Activated CD4-positive, alpha-beta T cell treated with anti-CD3 and anti-CD28 coated beads, Interleukin-2, amount 10 ng/mL, durations not matched to agents 24 days and 14 days (primary cell): Measurements from ENCODE around the gene SPTLC3. TPM values are rescaled to one million over a fixed set of nuclear protein-coding genes. Genes with fewer than 3 reads are reported as not detected.

Source experiments
- DNase-seq: peaks from one replicate; pipeline ENCODE4 v3.0.0; 2022
- H3K27ac Mint-ChIP-seq: one replicate; pipeline ENCODE4 v1.8.0; 2022; ENCODE audit warnings: mild to moderate bottlenecking, mixed read lengths
- H3K27me3 Mint-ChIP-seq: one replicate; pipeline ENCODE4 v1.8.0; 2022; ENCODE audit warnings: mixed read lengths
- H3K36me3 Mint-ChIP-seq: one replicate; pipeline ENCODE4 v1.8.0; 2022; ENCODE audit warnings: low read depth, mild to moderate bottlenecking, mixed read lengths
- H3K4me1 Mint-ChIP-seq: one replicate; pipeline ENCODE4 v1.8.0; 2021; ENCODE audit warnings: mixed read lengths
- H3K4me3 Mint-ChIP-seq: one replicate; pipeline ENCODE4 v1.8.0; 2022; ENCODE audit warnings: mild to moderate bottlenecking, moderate library complexity, mixed read lengths
- H3K9me3 Mint-ChIP-seq: one replicate; pipeline ENCODE4 v1.8.0; 2021; ENCODE audit warnings: mixed read lengths
- intact Hi-C: fragments of 100-400 bp; cut with micrococcal nuclease; formaldehyde crosslinking; loops from one replicate; pipeline ENCODE4 v1.15.1; 2023
- total RNA-seq: library from RNA; stranded (reverse); gene quantifications from 2 replicates; pipeline ENCODE4 v1.2.3, GENCODE V29; 2022

Gene SPTLC3
- total RNA-seq, 1 donor from 2014 or later, result 0.26 TPM

- H3K9me3 Mint-ChIP-seq, result no peaks in the 10 kb centered on the region
- no peak overlapping the region for H3K27ac Mint-ChIP-seq
- H3K27me3 Mint-ChIP-seq, result no peaks in the 10 kb centered on the region
- no peaks in the 10 kb centered on the region for H3K36me3 Mint-ChIP-seq
- H3K4me3 Mint-ChIP-seq, result no peak overlapping the region
- no peak for DNase-seq
- H3K4me1 Mint-ChIP-seq, result no peaks in the 10 kb centered on the region
- intact Hi-C loops, result no loop called here
These were observed 54.0 kb downstream of the SPTLC3 start for GRCh38 chr20:13062789-13063188.

GRCh38 chr20:13068336-13068735, 59.6 kb downstream of the SPTLC3 start:
- H3K4me3 Mint-ChIP-seq, result no peak overlapping the region
- no peaks in the 10 kb centered on the region for H3K36me3 Mint-ChIP-seq
- DNase-seq, result no peak
- H3K4me1 Mint-ChIP-seq, result no peaks in the 10 kb centered on the region
- no peaks in the 10 kb centered on the region for H3K27me3 Mint-ChIP-seq
- intact Hi-C loops, result no loop called here
- no peak overlapping the region for H3K27ac Mint-ChIP-seq
- no peaks in the 10 kb centered on the region for H3K9me3 Mint-ChIP-seq

GRCh38 chr20:13081877-13082276, 73.1 kb downstream of the SPTLC3 start:
- no peaks in the 10 kb centered on the region for H3K9me3 Mint-ChIP-seq
- no peaks in the 10 kb centered on the region for H3K27me3 Mint-ChIP-seq
- H3K4me1 Mint-ChIP-seq, result no peaks in the 10 kb centered on the region
- intact Hi-C loops, result no loop called here
- H3K27ac Mint-ChIP-seq, result no peak overlapping the region
- no peaks in the 10 kb centered on the region for H3K36me3 Mint-ChIP-seq
- H3K4me3 Mint-ChIP-seq, result no peak overlapping the region
- DNase-seq, result no peak

- Mint-ChIP-seq H3K27ac (no peak overlapping the region), H3K4me3 (no peak overlapping the region), H3K36me3 (no peaks in the 10 kb centered on the region), H3K9me3 (no peaks in the 10 kb centered on the region), H3K4me1 (no peaks in the 10 kb centered on the region), H3K27me3 (no peaks in the 10 kb centered on the region)
- no peak for DNase-seq
- intact Hi-C loops, result no loop called here
These were observed 73.6 kb downstream of the SPTLC3 start for GRCh38 chr20:13082378-13082777.

- Mint-ChIP-seq H3K27ac (no peak overlapping the region), H3K27me3 (no peaks in the 10 kb centered on the region), H3K4me1 (no peaks in the 10 kb centered on the region), H3K9me3 (no peaks in the 10 kb centered on the region), H3K36me3 (no peaks in the 10 kb centered on the region), H3K4me3 (no peak overlapping the region)
- DNase-seq, result no peak
- intact Hi-C loops, result no loop called here
These were observed 76.5 kb downstream of the SPTLC3 start for GRCh38 chr20:13085275-13085674.

GRCh38 chr20:13089950-13090469, 81.2 kb downstream of the SPTLC3 start:
- no peak overlapping the region for H3K4me3 Mint-ChIP-seq
- no peaks in the 10 kb centered on the region for H3K4me1 Mint-ChIP-seq
- no peak for DNase-seq
- intact Hi-C loops, result no loop called here
- no peaks in the 10 kb centered on the region for H3K36me3 Mint-ChIP-seq
- no peaks in the 10 kb centered on the region for H3K27me3 Mint-ChIP-seq
- no peaks in the 10 kb centered on the region for H3K9me3 Mint-ChIP-seq
- H3K27ac Mint-ChIP-seq, result no peak overlapping the region

- no peaks in the 10 kb centered on the region for H3K9me3 Mint-ChIP-seq
- no peaks in the 10 kb centered on the region for H3K4me1 Mint-ChIP-seq
- H3K27ac Mint-ChIP-seq, result no peak overlapping the region
- DNase-seq, result no peak
- H3K4me3 Mint-ChIP-seq, result no peak overlapping the region
- no peaks in the 10 kb centered on the region for H3K36me3 Mint-ChIP-seq
- intact Hi-C loops, result no loop called here
- no peaks in the 10 kb centered on the region for H3K27me3 Mint-ChIP-seq
These were observed 83.3 kb downstream of the SPTLC3 start for GRCh38 chr20:13092111-13092510.

GRCh38 chr20:13094976-13095375, 86.2 kb downstream of the SPTLC3 start:
- Mint-ChIP-seq H3K36me3 (no peaks in the 10 kb centered on the region), H3K27me3 (no peaks in the 10 kb centered on the region), H3K9me3 (no peaks in the 10 kb centered on the region), H3K27ac (no peak overlapping the region), H3K4me3 (no peak overlapping the region), H3K4me1 (no peaks in the 10 kb centered on the region)
- intact Hi-C loops, result no loop called here
- DNase-seq, result no peak

GRCh38 chr20:13098720-13099355, 90.1 kb downstream of the SPTLC3 start:
- H3K27me3 Mint-ChIP-seq, result no peaks in the 10 kb centered on the region
- intact Hi-C loops, result no loop called here

GRCh38 chr20:13099676-13100075, 90.9 kb downstream of the SPTLC3 start:
- no peaks in the 10 kb centered on the region for H3K27me3 Mint-ChIP-seq
- H3K4me1 Mint-ChIP-seq, result no peaks in the 10 kb centered on the region
- H3K36me3 Mint-ChIP-seq, result no peaks in the 10 kb centered on the region
- H3K4me3 Mint-ChIP-seq, result no peak overlapping the region
- H3K9me3 Mint-ChIP-seq, result no peaks in the 10 kb centered on the region
- intact Hi-C loops, result no loop called here
- no peak for DNase-seq
- H3K27ac Mint-ChIP-seq, result no peak overlapping the region

More at GRCh38 chr20:13098720-13099355, 90.1 kb downstream of the SPTLC3 start:
- H3K9me3 Mint-ChIP-seq, result no peaks in the 10 kb centered on the region
- no peak for DNase-seq
- no peak overlapping the region for H3K4me3 Mint-ChIP-seq
- H3K27ac Mint-ChIP-seq, result no peak overlapping the region
- H3K4me1 Mint-ChIP-seq, result no peaks in the 10 kb centered on the region
- no peaks in the 10 kb centered on the region for H3K36me3 Mint-ChIP-seq

GRCh38 chr20:13101276-13101675, 92.5 kb downstream of the SPTLC3 start:
- Mint-ChIP-seq H3K4me1 (no peaks in the 10 kb centered on the region), H3K36me3 (no peaks in the 10 kb centered on the region), H3K27me3 (peaks cover 2% of the 10 kb centered on the region), H3K4me3 (no peak overlapping the region), H3K27ac (no peak overlapping the region), H3K9me3 (no peaks in the 10 kb centered on the region)
- intact Hi-C loops, result no loop called here
- DNase-seq, result no peak

- H3K27ac Mint-ChIP-seq, result no peak overlapping the region
- intact Hi-C loops, result no loop called here
These were observed 92.9 kb downstream of the SPTLC3 start for GRCh38 chr20:13101706-13102105.

GRCh38 chr20:13102237-13102636, 93.5 kb downstream of the SPTLC3 start:
- Mint-ChIP-seq H3K4me1 (no peaks in the 10 kb centered on the region), H3K36me3 (no peaks in the 10 kb centered on the region), H3K9me3 (no peaks in the 10 kb centered on the region), H3K27ac (no peak overlapping the region), H3K4me3 (no peak overlapping the region), H3K27me3 (peaks cover 3% of the 10 kb centered on the region)
- intact Hi-C loops, result no loop called here
- DNase-seq, result no peak

More at GRCh38 chr20:13101706-13102105, 92.9 kb downstream of the SPTLC3 start:
- no peaks in the 10 kb centered on the region for H3K9me3 Mint-ChIP-seq
- no peaks in the 10 kb centered on the region for H3K36me3 Mint-ChIP-seq
- H3K4me3 Mint-ChIP-seq, result no peak overlapping the region
- peaks cover 3% of the 10 kb centered on the region for H3K27me3 Mint-ChIP-seq
- H3K4me1 Mint-ChIP-seq, result no peaks in the 10 kb centered on the region
- no peak for DNase-seq

GRCh38 chr20:13102694-13103093, 93.9 kb downstream of the SPTLC3 start:
- H3K4me1 Mint-ChIP-seq, result no peaks in the 10 kb centered on the region

GRCh38 chr20:13105039-13105438, 96.3 kb downstream of the SPTLC3 start:
- Mint-ChIP-seq H3K9me3 (no peaks in the 10 kb centered on the region), H3K27me3 (peaks cover 3% of the 10 kb centered on the region), H3K4me1 (no peaks in the 10 kb centered on the region), H3K27ac (no peak overlapping the region), H3K4me3 (no peak overlapping the region), H3K36me3 (no peaks in the 10 kb centered on the region)
- no peak for DNase-seq
- intact Hi-C loops, result loop anchor here (5.0 kb wide), 1 partner anchor 1428 kb away; no protein-coding TSS in a partner anchor

More at GRCh38 chr20:13102694-13103093, 93.9 kb downstream of the SPTLC3 start:
- no peaks in the 10 kb centered on the region for H3K36me3 Mint-ChIP-seq
- no peaks in the 10 kb centered on the region for H3K9me3 Mint-ChIP-seq
- no peak for DNase-seq
- peaks cover 3% of the 10 kb centered on the region for H3K27me3 Mint-ChIP-seq
- no peak overlapping the region for H3K4me3 Mint-ChIP-seq
- no peak overlapping the region for H3K27ac Mint-ChIP-seq
- intact Hi-C loops, result no loop called here
